Thyroid gland (tissue), 4 donors: Measurements from ENCODE around the gene LHPP. TPM values are rescaled to one million over a fixed set of nuclear protein-coding genes. Genes with fewer than 3 reads are reported as not detected.
A peak's percentile ranks its signal among the peaks of the same experiment; 100 is the strongest.

ENCODE experiments used
- DNase-seq, 2 donors: peaks; one replicate each; pipeline ENCODE4 v3.0.0-alpha.2; 2019
- H3K27ac ChIP-seq, 3 donors: fragments of 200-600 bp; sonication (generic); 1 replicate in 2 of 3; 2 replicates in 1 of 3; pipeline ENCODE4 v1.5.1; 2016 to 2019; ENCODE audit warnings: mild to moderate bottlenecking in 1 of 3, moderate library complexity in 1 of 3
- H3K27me3 ChIP-seq: fragments of 200-600 bp; sonication (generic); one replicate; pipeline ENCODE4 v1.5.1; 2019
- H3K36me3 ChIP-seq, 2 donors: fragments of 200-600 bp; sonication (generic); one replicate each; pipeline ENCODE4 v1.5.1; 2016 to 2019
- H3K4me1 ChIP-seq, 2 donors: fragments of 200-600 bp; sonication (generic); one replicate each; pipeline ENCODE4 v1.5.1; 2017 to 2019
- H3K4me3 ChIP-seq, 3 donors: fragments of 200-600 bp; sonication (generic); replicated peaks in 1 of 3; 1 replicate in 2 of 3; 2 replicates in 1 of 3; pipeline ENCODE4 v1.5.1; 2016; ENCODE audit warnings: mild to moderate bottlenecking in 1 of 3
- H3K9me3 ChIP-seq: fragments of 200-600 bp; sonication (generic); one replicate; pipeline ENCODE4 v1.5.1; 2017
- CTCF ChIP-seq, 6 experiments: fragments of 200-600 bp in 3 of 6; fragments of 450-650 bp in 3 of 6; sonication (generic) in 3 of 6; IDR thresholded peaks; one replicate each; pipeline ENCODE4 v1.5.1; 2016 to 2019; ENCODE audit warnings: antibody characterized with exemption in 6 of 6, mild to moderate bottlenecking in 2 of 6, inconsistent platforms in 1 of 6, moderate library complexity in 1 of 6
- POLR2A ChIP-seq, 2 donors: fragments of 450-650 bp; IDR thresholded peaks; one replicate each; pipeline ENCODE4 v1.6.1; 2017; ENCODE audit warnings: antibody characterized with exemption in 2 of 2, mild to moderate bottlenecking in 2 of 2, moderate library complexity in 1 of 2
- WGBS, 2 donors: methylation state at CpG; one replicate each; pipeline ENCODE4 v1.1.5; 2017; 5-methylcytosine and 5-hydroxymethylcytosine counted together
- intact Hi-C: fragments of 100-400 bp; cut with DNase I; formaldehyde crosslinking; loops from one replicate; pipeline ENCODE4 v1.15.1; 2023
- total RNA-seq, 4 donors: library from RNA; depleted of rRNA; stranded (reverse); fragments of >200 nt; gene quantifications; one replicate each; pipeline ENCODE4 v1.2.3, GENCODE V29; 2016

Gene LHPP
- total RNA-seq, 4 donors from 2014 or later, result 8.3 to 69.9 (median 48.3) TPM

GRCh38 chr10:124592101-124592500, 130.5 kb downstream of the LHPP start:
- no peak overlapping the region for H3K27ac ChIP-seq
- DNase-seq, result no peak
- 66 to 94% methylated on average over 7 of the region's 7 CpGs for WGBS, 2 donors
- peaks cover 14 to 28% of the 10 kb centered on the region in 2 donors for H3K4me1 ChIP-seq
- no peaks in the 10 kb centered on the region for H3K9me3 ChIP-seq
- no peaks in the 10 kb centered on the region for H3K27me3 ChIP-seq
- H3K4me3 ChIP-seq, result no peak overlapping the region
- H3K36me3 ChIP-seq, result no peaks in the 10 kb centered on the region
- intact Hi-C loops, result no loop called here
- TF ChIP-seq CTCF (IDR thresholded peaks at IDR 0.05), result no peak
- no peak for TF ChIP-seq POLR2A (IDR thresholded peaks at IDR 0.05)

- TF ChIP-seq CTCF (IDR thresholded peaks at IDR 0.05), result no peak
- no peak for TF ChIP-seq POLR2A (IDR thresholded peaks at IDR 0.05)
- Histone ChIP-seq H3K9me3 (no peaks in the 10 kb centered on the region), H3K36me3 (no peaks in the 10 kb centered on the region), H3K27ac (peak overlapping the region in 1 of 3 donors; percentile 70), H3K27me3 (no peaks in the 10 kb centered on the region), H3K4me1 (peaks cover 19 to 33% of the 10 kb centered on the region in 2 donors), H3K4me3 (no peak overlapping the region)
- intact Hi-C loops, result no loop called here
- no peak for DNase-seq
- WGBS, 2 donors, result 93 to 95% methylated on average over 24 to 25 of the region's 26 CpGs
Measured at GRCh38 chr10:124592736-124593430, 131.3 kb downstream of the LHPP start.

- no peak overlapping the region for H3K4me3 ChIP-seq
- H3K27ac ChIP-seq, result peak overlapping the region in 1 of 3 donors; percentile 70
- peak; percentile 44 to 52 for DNase-seq
- H3K27me3 ChIP-seq, result no peaks in the 10 kb centered on the region
- H3K36me3 ChIP-seq, result no peaks in the 10 kb centered on the region
- peaks cover 22 to 32% of the 10 kb centered on the region in 2 donors for H3K4me1 ChIP-seq
- intact Hi-C loops, result no loop called here
- TF ChIP-seq POLR2A (IDR thresholded peaks at IDR 0.05) (no peak), CTCF (IDR thresholded peaks at IDR 0.05) (no peak)
- 76 to 91% methylated on average over 7 to 14 of the region's 17 CpGs for WGBS, 2 donors
- H3K9me3 ChIP-seq, result no peaks in the 10 kb centered on the region
Measured at GRCh38 chr10:124593431-124593985, 131.9 kb downstream of the LHPP start.

- TF ChIP-seq CTCF (IDR thresholded peaks at IDR 0.05), result no peak
Measured at GRCh38 chr10:124594240-124594639, 132.6 kb downstream of the LHPP start.

GRCh38 chr10:124595143-124595883, 133.7 kb downstream of the LHPP start:
- no peaks in the 10 kb centered on the region for H3K36me3 ChIP-seq
- H3K4me3 ChIP-seq, result no peak overlapping the region
- peak overlapping the region in 1 of 3 donors; percentile 10 for H3K27ac ChIP-seq
- no peak for DNase-seq
- WGBS, 2 donors, result 95 to 98% methylated on average over 6 to 9 of the region's 9 CpGs
- H3K9me3 ChIP-seq, result no peaks in the 10 kb centered on the region
- peaks cover 17 to 21% of the 10 kb centered on the region in 2 donors for H3K4me1 ChIP-seq
- TF ChIP-seq CTCF (IDR thresholded peaks at IDR 0.05) (no peak), POLR2A (IDR thresholded peaks at IDR 0.05) (no peak)
- intact Hi-C loops, result no loop called here
- no peaks in the 10 kb centered on the region for H3K27me3 ChIP-seq

More at GRCh38 chr10:124594240-124594639, 132.6 kb downstream of the LHPP start:
- DNase-seq, result no peak
- intact Hi-C loops, result no loop called here
- Histone ChIP-seq H3K4me1 (peaks cover 17 to 24% of the 10 kb centered on the region in 2 donors), H3K27ac (no peak overlapping the region), H3K4me3 (no peak overlapping the region), H3K27me3 (no peaks in the 10 kb centered on the region), H3K36me3 (no peaks in the 10 kb centered on the region), H3K9me3 (no peaks in the 10 kb centered on the region)
- whole genome bisulfite sequencing, 2 donors, result 89 to 94% methylated on average over 6 of the region's 6 CpGs
